A549 (cell line): ENCODE results near the gene PLA2G2E. TPM values are rescaled to one million over a fixed set of nuclear protein-coding genes. Genes with fewer than 3 reads are reported as not detected.

Source experiments
- ATAC-seq, 2 experiments: fragments of 200-7000 bp in 1 of 2; fragments of >200 bp in 1 of 2; cut with Nextera tagmentation in 1 of 2; cut with Tn5 transposase in 1 of 2; 3 replicates each; pipeline versions ENCODE4 v1.8.0 to v1.9.1; 2018 to 2020; ENCODE audit warnings: mild to moderate bottlenecking in 1 of 2, moderate library complexity in 1 of 2
- CTCF ChIA-PET: fragments of 300-600 bp; sonication (Branson Sonifier 250); formaldehyde crosslinking; extraction: SDS; loops from one replicate; lab custom pipeline; 2021; ENCODE audit warnings: antibody characterized with exemption, inconsistent platforms; lab: Yijun Ruan, JAX
- POLR2A ChIA-PET: fragments of 350-600 bp; formaldehyde crosslinking; extraction: SDS; loops from one replicate; lab custom pipeline; 2021; ENCODE audit warnings: antibody characterized with exemption, inconsistent platforms; lab: Yijun Ruan, JAX
- DNase-seq, 2 experiments: peaks; one replicate each; pipeline versions ENCODE4 v3.0.0 to v3.0.0-alpha.2; 2011 to 2016; ENCODE audit warnings: low read depth in 1 of 2, low spot score in 1 of 2
- FAIRE-seq: peaks from 2 replicates; lab custom pipeline; 2011; peaks lifted over from hg19 to GRCh38; lab: Jason Lieb, UNC
- H3K27ac ChIP-seq, 2 experiments: fragments of >200 bp; sonication (Bioruptor Twin); formaldehyde crosslinking; 3 replicates each; pipeline ENCODE4 v1.5.1; 2016 to 2017
- H3K4me1 ChIP-seq: fragments of >200 bp; sonication (Bioruptor Twin); formaldehyde crosslinking; 3 replicates; pipeline ENCODE4 v1.6.1; 2016
- H3K4me2 ChIP-seq: fragments of >200 bp; sonication (Bioruptor Twin); formaldehyde crosslinking; 3 replicates; pipeline ENCODE4 v1.6.1; 2016
- H3K4me3 ChIP-seq: fragments of >200 bp; sonication (Bioruptor Twin); formaldehyde crosslinking; 3 replicates; pipeline ENCODE4 v1.5.1; 2016
- H3K9me3 ChIP-seq: fragments of >200 bp; sonication (Bioruptor Twin); formaldehyde crosslinking; 3 replicates; pipeline ENCODE4 v1.6.1; 2016
- BCL3 ChIP-seq: fragments of >200 bp; sonication (Bioruptor Twin); formaldehyde crosslinking; IDR thresholded peaks from 3 replicates; pipeline ENCODE4 v1.6.1; 2016
- BHLHE40 ChIP-seq: IDR thresholded peaks from 2 replicates; pipeline ENCODE4 v1.6.1; 2012; ENCODE audit warnings: low read depth, low read length, inconsistent platforms
- CHD2 ChIP-seq: fragments of 150-350 bp; IDR thresholded peaks from 2 replicates; pipeline ENCODE4 v1.6.1; 2014; ENCODE audit warnings: low read length; ENCODE audit not compliant: partially characterized antibody
- CTCF ChIP-seq: fragments of >200 bp; sonication (Bioruptor Twin); formaldehyde crosslinking; IDR thresholded peaks from 3 replicates; pipeline ENCODE4 v1.5.1; 2016
- EHMT2 ChIP-seq: fragments of 200-600 bp; sonication (generic); IDR thresholded peaks from 2 replicates; pipeline ENCODE4 v1.6.1; 2016; ENCODE audit warnings: antibody characterized with exemption, low read depth, mild to moderate bottlenecking, moderate library complexity
- EP300 ChIP-seq, 2 experiments: fragments of >200 bp; sonication (Bioruptor Twin); formaldehyde crosslinking; IDR thresholded peaks; 2 replicates in 1 of 2; 3 replicates in 1 of 2; pipeline ENCODE4 v1.6.1; 2016 to 2017
- FOSB ChIP-seq: fragments of 250-450 bp; sonication (Bioruptor Pico); IDR thresholded peaks from 2 replicates; pipeline ENCODE4 v1.5.0; 2020; ENCODE audit warnings: mild to moderate bottlenecking, moderate library complexity
- FOXS1 ChIP-seq: fragments of 250-450 bp; sonication (Bioruptor Pico); IDR thresholded peaks from 2 replicates; pipeline ENCODE4 v1.5.0; 2020; ENCODE audit warnings: mild to moderate bottlenecking, moderate library complexity
- GATA3 ChIP-seq: IDR thresholded peaks from 2 replicates; pipeline ENCODE4 v1.6.1; 2012; ENCODE audit warnings: borderline replicate concordance
- HOXA7 ChIP-seq: fragments of 250-450 bp; sonication (Bioruptor Pico); IDR thresholded peaks from 2 replicates; pipeline ENCODE4 v1.5.0; 2020; ENCODE audit warnings: mild to moderate bottlenecking, moderate library complexity
- HOXB13 ChIP-seq: fragments of 250-450 bp; sonication (Bioruptor Pico); IDR thresholded peaks from 2 replicates; pipeline ENCODE4 v1.5.0; 2020; ENCODE audit warnings: low read depth, mild to moderate bottlenecking, moderate library complexity
- JUNB ChIP-seq: fragments of >200 bp; sonication (Bioruptor Twin); formaldehyde crosslinking; IDR thresholded peaks from 2 replicates; pipeline ENCODE4 v1.6.1; 2016
- MAFK ChIP-seq: fragments of 450-650 bp; IDR thresholded peaks from 2 replicates; pipeline ENCODE4 v1.6.1; 2014; ENCODE audit not compliant: partially characterized antibody
- NPAS2 ChIP-seq: fragments of 250-450 bp; sonication (Bioruptor Pico); IDR thresholded peaks from 2 replicates; pipeline ENCODE4 v1.8.0; 2022; ENCODE audit warnings: mild to moderate bottlenecking, moderate library complexity, borderline replicate concordance
- NR3C1 ChIP-seq: fragments of >200 bp; sonication (Bioruptor Twin); formaldehyde crosslinking; IDR thresholded peaks from 3 replicates; pipeline ENCODE4 v1.6.1; 2017
- PBX3 ChIP-seq: IDR thresholded peaks from 2 replicates; pipeline ENCODE4 v1.6.1; 2012
- POLR2A ChIP-seq: IDR thresholded peaks from 2 replicates; pipeline ENCODE4 v1.6.1; 2012; ENCODE audit warnings: mild to moderate bottlenecking, low read length
- RAD21 ChIP-seq, 2 experiments: fragments of >200 bp in 1 of 2; sonication (Bioruptor Twin) in 1 of 2; formaldehyde crosslinking in 1 of 2; IDR thresholded peaks in 1 of 2; conservative IDR thresholded peaks in 1 of 2; 2 replicates in 1 of 2; 3 replicates in 1 of 2; pipeline ENCODE4 v1.6.1; 2012 to 2018; ENCODE audit warnings: inconsistent platforms in 1 of 2
- RFX5 ChIP-seq: fragments of 450-650 bp; IDR thresholded peaks from 2 replicates; pipeline ENCODE4 v1.7.1; 2014; ENCODE audit warnings: antibody characterized with exemption, mild to moderate bottlenecking, moderate library complexity
- RNF2 ChIP-seq: fragments of 200-600 bp; sonication (generic); IDR thresholded peaks from 2 replicates; pipeline ENCODE4 v1.6.1; 2016; ENCODE audit warnings: low read depth, mild to moderate bottlenecking, antibody characterized with exemption, moderate library complexity, borderline replicate concordance
- TFCP2L1 ChIP-seq: fragments of 250-450 bp; sonication (Bioruptor Pico); IDR thresholded peaks from 2 replicates; pipeline ENCODE4 v1.5.0; 2021; ENCODE audit warnings: mild to moderate bottlenecking
- USF2 ChIP-seq: fragments of 450-650 bp; IDR thresholded peaks from 2 replicates; pipeline ENCODE4 v1.6.1; 2014; ENCODE audit warnings: antibody characterized with exemption
- ZFP36 ChIP-seq: fragments of 450-650 bp; IDR thresholded peaks from 2 replicates; pipeline ENCODE4 v1.6.1; 2014; ENCODE audit warnings: borderline replicate concordance; ENCODE audit not compliant: partially characterized antibody
- whole genome bisulfite sequencing: methylation state at CpG from one replicate; pipeline ENCODE4 v1.1.6; 2017; ENCODE audit errors: missing lambda C conversion rate; 5-methylcytosine and 5-hydroxymethylcytosine counted together
- polyA plus RNA-seq, 4 experiments: library from polyadenylated mRNA; depleted of rRNA in 3 of 4; stranded (reverse); fragments of >200 nt; fragmentation: RNase III in 1 of 4; extraction: RNeasy Plus Mini Kit Qiagen cat#74134 plus additional on column Dnase treatment in 1 of 4; gene quantifications; 2 replicates in 3 of 4; 3 replicates in 1 of 4; pipeline ENCODE4 v1.2.3, GENCODE V29; 2011 to 2017

PLA2G2E gene
- polyA plus RNA-seq, 2 of the 4 experiments (the other 2 are of a cell fraction): not detected

GRCh38 chr1:19903621-19904020 lies 19.8 kb downstream of the PLA2G2E start (continued):
- TF ChIP-seq BCL3: no peak
- no peak for TF ChIP-seq CHD2
- no peak for TF ChIP-seq BHLHE40
- TF ChIP-seq TFCP2L1 (CRISPR knock-in tag): no peak

- TF ChIP-seq EHMT2 (no peak), RFX5 (no peak), EP300 (IDR thresholded peaks at IDR 0.05) (no peak), NPAS2 (CRISPR knock-in tag) (no peak), USF2 (no peak), HOXB13 (no peak), ZFP36 (no peak), BCL3 (no peak)
- H3K27ac ChIP-seq: no peak overlapping the region
- ATAC-seq (no peak), FAIRE-seq (no peak), DNase-seq (no peak)
- no peaks in the 10 kb centered on the region for H3K4me1 ChIP-seq
- 95% methylated on average over 1 of the region's 1 CpG for WGBS
- no peak overlapping the region for H3K4me3 ChIP-seq
- no peaks in the 10 kb centered on the region for H3K9me3 ChIP-seq
- CTCF ChIA-PET: interaction anchor here (0.8 to 1.1 kb wide), 3 partner anchors 16 to 251 kb away, joined by 3 to 4 read pairs (median 3); no protein-coding TSS in a partner anchor
- POLR2A ChIA-PET: no interaction called here
- no peak overlapping the region for H3K4me2 ChIP-seq
Observed at GRCh38 chr1:19901653-19902052, 21.8 kb downstream of the PLA2G2E start.

GRCh38 chr1:19894218-19894617 lies 29.2 kb downstream of the PLA2G2E start:
- POLR2A ChIA-PET: interaction anchor here (2.2 kb wide), 1 partner anchor 12 kb away, joined by 10 read pairs; the partner anchor contains the start of gene OTUD3
- no peak for ATAC-seq
- TF ChIP-seq CTCF: no peak
- TF ChIP-seq HOXA7: no peak
- no peak for TF ChIP-seq NR3C1
- no peak for TF ChIP-seq TFCP2L1 (CRISPR knock-in tag)
- TF ChIP-seq POLR2A: no peak
- no peak for TF ChIP-seq PBX3
- no peak for TF ChIP-seq MAFK
- TF ChIP-seq RNF2: no peak
- no peak for TF ChIP-seq FOSB (CRISPR knock-in tag)
- no peak for TF ChIP-seq RAD21 (conservative IDR thresholded peaks at IDR 0.05 in 1 of 2, IDR thresholded peaks at IDR 0.05 in 1 of 2)
- no peak for TF ChIP-seq HOXB13
- TF ChIP-seq FOXS1: no peak
- TF ChIP-seq GATA3: no peak
- TF ChIP-seq BCL3: no peak
- TF ChIP-seq JUNB: no peak
- DNase-seq: no peak
- FAIRE-seq: no peak
- Histone ChIP-seq H3K4me3 (no peak overlapping the region), H3K4me2 (peak overlapping the region; percentile 12; the same call in 1 of the 3 replicates), H3K4me1 (peaks cover 19% of the 10 kb centered on the region; the same call in 2 of the 3 replicates), H3K27ac (peak overlapping the region; percentile 41 to 47; a peak in 1 of 6 replicates), H3K9me3 (no peaks in the 10 kb centered on the region)
- 71% methylated on average over 5 of the region's 5 CpGs for WGBS
- CTCF ChIA-PET: interaction anchor here (0.8 to 4.2 kb wide), 4 partner anchors 12 to 25 kb away, joined by 3 to 27 read pairs (median 4); partner anchors contain the start of gene OTUD3
